ENCODE results near the gene HEXIM1. TPM values are rescaled to one million over a fixed set of nuclear protein-coding genes. Genes with fewer than 3 reads are reported as not detected.

Gene HEXIM1
- total and polyA plus RNA-seq, 2 experiments from 2014 or later: 9.2 to 10.9 TPM

DNA sequence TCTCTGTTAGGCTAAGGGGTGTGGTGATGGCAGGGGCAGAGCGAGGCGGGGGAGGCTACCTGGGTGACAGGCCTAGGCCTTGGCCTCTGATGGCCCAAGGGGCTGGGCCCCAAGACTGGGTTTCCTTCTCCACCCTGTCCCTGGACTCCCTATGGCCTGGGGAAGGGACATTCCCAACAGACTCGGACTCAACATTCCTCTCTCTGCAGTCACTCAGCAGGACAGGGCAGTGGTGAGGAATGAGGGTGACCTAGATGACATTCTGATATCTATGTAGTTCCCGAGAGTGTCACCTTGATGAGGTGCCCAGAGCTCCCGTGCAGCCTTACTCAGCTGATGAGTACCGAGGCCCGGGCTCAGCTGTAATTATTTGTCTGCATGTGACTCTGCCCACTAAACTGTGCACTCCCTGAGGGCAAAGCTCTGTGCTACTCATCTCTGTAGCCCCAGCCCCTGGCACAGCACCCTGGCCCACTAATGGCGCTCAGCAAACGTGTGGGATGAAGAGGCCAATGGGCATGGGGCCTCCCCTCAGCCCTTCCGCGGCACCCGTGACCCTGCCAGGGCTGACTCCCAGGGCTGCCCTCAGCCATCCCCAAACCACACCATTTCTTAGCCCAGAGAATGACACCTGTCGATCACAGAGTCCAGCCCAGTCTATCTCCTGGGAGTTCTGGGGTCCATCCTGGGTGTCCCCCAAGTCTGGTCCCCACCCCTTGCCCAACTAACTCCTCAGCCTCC is 18.2 kb upstream of the HEXIM1 start:
- Histone ChIP-seq H3K27ac (ENCODE audit: low read depth) (no peak overlapping the region), H3K9me2 (ENCODE audit: insufficient read depth) (no peaks in the 10 kb centered on the region), H3K27me3 (ENCODE audit: insufficient read depth) (no peaks in the 10 kb centered on the region), H4K20me1 (replicated peaks; ENCODE audit: insufficient read depth) (no peaks in the 10 kb centered on the region; the same call in 1 of the 2 replicates), H3K4me2 (no peak overlapping the region), H3K4me1 (ENCODE audit: insufficient read depth) (no peaks in the 10 kb centered on the region), H3K36me3 (ENCODE audit: insufficient read depth) (no peaks in the 10 kb centered on the region), H3K4me3 (no peak overlapping the region), H3F3A (replicated peaks; ENCODE audit: low read depth) (peaks cover 8% of the 10 kb centered on the region; the same call in 1 of the 2 replicates), H2AFZ (no peak overlapping the region), H3K79me2 (replicated peaks; ENCODE audit: insufficient read depth) (no peaks in the 10 kb centered on the region)
- peaks cover 27% of the 10 kb centered on the region for H3K27me3 Mint-ChIP-seq (ENCODE audit: insufficient read depth, low read depth, poor library complexity)
- H3K27ac Mint-ChIP-seq: no peak overlapping the region
- no peak overlapping the region for H3K4me3 Mint-ChIP-seq
- ATAC-seq (no peak), DNase-seq (ENCODE audit: low spot score) (no peak)
- TF ChIP-seq, protein P1, sequence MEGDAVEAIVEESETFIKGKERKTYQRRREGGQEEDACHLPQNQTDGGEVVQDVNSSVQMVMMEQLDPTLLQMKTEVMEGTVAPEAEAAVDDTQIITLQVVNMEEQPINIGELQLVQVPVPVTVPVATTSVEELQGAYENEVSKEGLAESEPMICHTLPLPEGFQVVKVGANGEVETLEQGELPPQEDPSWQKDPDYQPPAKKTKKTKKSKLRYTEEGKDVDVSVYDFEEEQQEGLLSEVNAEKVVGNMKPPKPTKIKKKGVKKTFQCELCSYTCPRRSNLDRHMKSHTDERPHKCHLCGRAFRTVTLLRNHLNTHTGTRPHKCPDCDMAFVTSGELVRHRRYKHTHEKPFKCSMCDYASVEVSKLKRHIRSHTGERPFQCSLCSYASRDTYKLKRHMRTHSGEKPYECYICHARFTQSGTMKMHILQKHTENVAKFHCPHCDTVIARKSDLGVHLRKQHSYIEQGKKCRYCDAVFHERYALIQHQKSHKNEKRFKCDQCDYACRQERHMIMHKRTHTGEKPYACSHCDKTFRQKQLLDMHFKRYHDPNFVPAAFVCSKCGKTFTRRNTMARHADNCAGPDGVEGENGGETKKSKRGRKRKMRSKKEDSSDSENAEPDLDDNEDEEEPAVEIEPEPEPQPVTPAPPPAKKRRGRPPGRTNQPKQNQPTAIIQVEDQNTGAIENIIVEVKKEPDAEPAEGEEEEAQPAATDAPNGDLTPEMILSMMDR (conservative IDR thresholded peaks at IDR 0.05; ENCODE audit: low read depth in 2 of 2): no peak
- TF ChIP-seq POLR2AphosphoS5 (IDR thresholded peaks at IDR 0.05; ENCODE audit: low read depth): no peak
- TF ChIP-seq, protein P2, sequence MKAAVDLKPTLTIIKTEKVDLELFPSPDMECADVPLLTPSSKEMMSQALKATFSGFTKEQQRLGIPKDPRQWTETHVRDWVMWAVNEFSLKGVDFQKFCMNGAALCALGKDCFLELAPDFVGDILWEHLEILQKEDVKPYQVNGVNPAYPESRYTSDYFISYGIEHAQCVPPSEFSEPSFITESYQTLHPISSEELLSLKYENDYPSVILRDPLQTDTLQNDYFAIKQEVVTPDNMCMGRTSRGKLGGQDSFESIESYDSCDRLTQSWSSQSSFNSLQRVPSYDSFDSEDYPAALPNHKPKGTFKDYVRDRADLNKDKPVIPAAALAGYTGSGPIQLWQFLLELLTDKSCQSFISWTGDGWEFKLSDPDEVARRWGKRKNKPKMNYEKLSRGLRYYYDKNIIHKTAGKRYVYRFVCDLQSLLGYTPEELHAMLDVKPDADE (IDR thresholded peaks at IDR 0.05): no peak
- TF ChIP-seq EZH2 (IDR thresholded peaks at IDR 0.05; ENCODE audit: low read depth, unreplicated experiment): no peak
- TF ChIP-seq NANOG (IDR thresholded peaks at IDR 0.05; ENCODE audit: borderline replicate concordance): no peak
- no peak for TF ChIP-seq EZH2phosphoT487 (IDR thresholded peaks at IDR 0.05; ENCODE audit: unreplicated experiment)
- TF ChIP-seq, protein P3, sequence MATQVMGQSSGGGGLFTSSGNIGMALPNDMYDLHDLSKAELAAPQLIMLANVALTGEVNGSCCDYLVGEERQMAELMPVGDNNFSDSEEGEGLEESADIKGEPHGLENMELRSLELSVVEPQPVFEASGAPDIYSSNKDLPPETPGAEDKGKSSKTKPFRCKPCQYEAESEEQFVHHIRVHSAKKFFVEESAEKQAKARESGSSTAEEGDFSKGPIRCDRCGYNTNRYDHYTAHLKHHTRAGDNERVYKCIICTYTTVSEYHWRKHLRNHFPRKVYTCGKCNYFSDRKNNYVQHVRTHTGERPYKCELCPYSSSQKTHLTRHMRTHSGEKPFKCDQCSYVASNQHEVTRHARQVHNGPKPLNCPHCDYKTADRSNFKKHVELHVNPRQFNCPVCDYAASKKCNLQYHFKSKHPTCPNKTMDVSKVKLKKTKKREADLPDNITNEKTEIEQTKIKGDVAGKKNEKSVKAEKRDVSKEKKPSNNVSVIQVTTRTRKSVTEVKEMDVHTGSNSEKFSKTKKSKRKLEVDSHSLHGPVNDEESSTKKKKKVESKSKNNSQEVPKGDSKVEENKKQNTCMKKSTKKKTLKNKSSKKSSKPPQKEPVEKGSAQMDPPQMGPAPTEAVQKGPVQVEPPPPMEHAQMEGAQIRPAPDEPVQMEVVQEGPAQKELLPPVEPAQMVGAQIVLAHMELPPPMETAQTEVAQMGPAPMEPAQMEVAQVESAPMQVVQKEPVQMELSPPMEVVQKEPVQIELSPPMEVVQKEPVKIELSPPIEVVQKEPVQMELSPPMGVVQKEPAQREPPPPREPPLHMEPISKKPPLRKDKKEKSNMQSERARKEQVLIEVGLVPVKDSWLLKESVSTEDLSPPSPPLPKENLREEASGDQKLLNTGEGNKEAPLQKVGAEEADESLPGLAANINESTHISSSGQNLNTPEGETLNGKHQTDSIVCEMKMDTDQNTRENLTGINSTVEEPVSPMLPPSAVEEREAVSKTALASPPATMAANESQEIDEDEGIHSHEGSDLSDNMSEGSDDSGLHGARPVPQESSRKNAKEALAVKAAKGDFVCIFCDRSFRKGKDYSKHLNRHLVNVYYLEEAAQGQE (IDR thresholded peaks at IDR 0.05; ENCODE audit: unreplicated experiment): no peak
- TF ChIP-seq STAT1 (IDR thresholded peaks at IDR 0.05; ENCODE audit: unreplicated experiment): no peak
- TF ChIP-seq, protein P4, sequence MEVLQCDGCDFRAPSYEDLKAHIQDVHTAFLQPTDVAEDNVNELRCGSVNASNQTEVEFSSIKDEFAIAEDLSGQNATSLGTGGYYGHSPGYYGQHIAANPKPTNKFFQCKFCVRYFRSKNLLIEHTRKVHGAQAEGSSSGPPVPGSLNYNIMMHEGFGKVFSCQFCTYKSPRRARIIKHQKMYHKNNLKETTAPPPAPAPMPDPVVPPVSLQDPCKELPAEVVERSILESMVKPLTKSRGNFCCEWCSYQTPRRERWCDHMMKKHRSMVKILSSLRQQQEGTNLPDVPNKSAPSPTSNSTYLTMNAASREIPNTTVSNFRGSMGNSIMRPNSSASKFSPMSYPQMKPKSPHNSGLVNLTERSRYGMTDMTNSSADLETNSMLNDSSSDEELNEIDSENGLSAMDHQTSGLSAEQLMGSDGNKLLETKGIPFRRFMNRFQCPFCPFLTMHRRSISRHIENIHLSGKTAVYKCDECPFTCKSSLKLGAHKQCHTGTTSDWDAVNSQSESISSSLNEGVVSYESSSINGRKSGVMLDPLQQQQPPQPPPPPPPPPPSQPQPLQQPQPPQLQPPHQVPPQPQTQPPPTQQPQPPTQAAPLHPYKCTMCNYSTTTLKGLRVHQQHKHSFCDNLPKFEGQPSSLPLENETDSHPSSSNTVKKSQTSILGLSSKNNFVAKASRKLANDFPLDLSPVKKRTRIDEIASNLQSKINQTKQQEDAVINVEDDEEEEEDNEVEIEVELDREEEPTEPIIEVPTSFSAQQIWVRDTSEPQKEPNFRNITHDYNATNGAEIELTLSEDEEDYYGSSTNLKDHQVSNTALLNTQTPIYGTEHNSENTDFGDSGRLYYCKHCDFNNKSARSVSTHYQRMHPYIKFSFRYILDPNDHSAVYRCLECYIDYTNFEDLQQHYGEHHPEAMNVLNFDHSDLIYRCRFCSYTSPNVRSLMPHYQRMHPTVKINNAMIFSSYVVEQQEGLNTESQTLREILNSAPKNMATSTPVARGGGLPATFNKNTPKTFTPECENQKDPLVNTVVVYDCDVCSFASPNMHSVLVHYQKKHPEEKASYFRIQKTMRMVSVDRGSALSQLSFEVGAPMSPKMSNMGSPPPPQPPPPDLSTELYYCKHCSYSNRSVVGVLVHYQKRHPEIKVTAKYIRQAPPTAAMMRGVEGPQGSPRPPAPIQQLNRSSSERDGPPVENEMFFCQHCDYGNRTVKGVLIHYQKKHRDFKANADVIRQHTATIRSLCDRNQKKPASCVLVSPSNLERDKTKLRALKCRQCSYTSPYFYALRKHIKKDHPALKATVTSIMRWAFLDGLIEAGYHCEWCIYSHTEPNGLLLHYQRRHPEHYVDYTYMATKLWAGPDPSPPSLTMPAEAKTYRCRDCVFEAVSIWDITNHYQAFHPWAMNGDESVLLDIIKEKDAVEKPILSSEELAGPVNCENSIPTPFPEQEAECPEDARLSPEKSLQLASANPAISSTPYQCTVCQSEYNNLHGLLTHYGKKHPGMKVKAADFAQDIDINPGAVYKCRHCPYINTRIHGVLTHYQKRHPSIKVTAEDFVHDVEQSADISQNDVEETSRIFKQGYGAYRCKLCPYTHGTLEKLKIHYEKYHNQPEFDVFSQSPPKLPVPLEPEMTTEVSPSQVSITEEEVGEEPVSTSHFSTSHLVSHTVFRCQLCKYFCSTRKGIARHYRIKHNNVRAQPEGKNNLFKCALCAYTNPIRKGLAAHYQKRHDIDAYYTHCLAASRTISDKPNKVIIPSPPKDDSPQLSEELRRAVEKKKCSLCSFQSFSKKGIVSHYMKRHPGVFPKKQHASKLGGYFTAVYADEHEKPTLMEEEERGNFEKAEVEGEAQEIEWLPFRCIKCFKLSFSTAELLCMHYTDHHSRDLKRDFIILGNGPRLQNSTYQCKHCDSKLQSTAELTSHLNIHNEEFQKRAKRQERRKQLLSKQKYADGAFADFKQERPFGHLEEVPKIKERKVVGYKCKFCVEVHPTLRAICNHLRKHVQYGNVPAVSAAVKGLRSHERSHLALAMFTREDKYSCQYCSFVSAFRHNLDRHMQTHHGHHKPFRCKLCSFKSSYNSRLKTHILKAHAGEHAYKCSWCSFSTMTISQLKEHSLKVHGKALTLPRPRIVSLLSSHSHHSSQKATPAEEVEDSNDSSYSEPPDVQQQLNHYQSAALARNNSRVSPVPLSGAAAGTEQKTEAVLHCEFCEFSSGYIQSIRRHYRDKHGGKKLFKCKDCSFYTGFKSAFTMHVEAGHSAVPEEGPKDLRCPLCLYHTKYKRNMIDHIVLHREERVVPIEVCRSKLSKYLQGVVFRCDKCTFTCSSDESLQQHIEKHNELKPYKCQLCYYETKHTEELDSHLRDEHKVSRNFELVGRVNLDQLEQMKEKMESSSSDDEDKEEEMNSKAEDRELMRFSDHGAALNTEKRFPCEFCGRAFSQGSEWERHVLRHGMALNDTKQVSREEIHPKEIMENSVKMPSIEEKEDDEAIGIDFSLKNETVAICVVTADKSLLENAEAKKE (CRISPR knock-in tag; IDR thresholded peaks at IDR 0.05): no peak
- TF ChIP-seq CREB1 (CRISPR knock-in tag; IDR thresholded peaks at IDR 0.05; ENCODE audit: low read depth): no peak
- TF ChIP-seq ZNF331 (CRISPR knock-in tag; IDR thresholded peaks at IDR 0.05; ENCODE audit: low read depth): no peak
- no peak for TF ChIP-seq JUNB (IDR thresholded peaks at IDR 0.05; ENCODE audit: unreplicated experiment)
- TF ChIP-seq ZNF114 (CRISPR knock-in tag; IDR thresholded peaks at IDR 0.05): no peak
- H3K4me1 Mint-ChIP-seq: peaks cover 11% of the 10 kb centered on the region
- H3K9me3 Mint-ChIP-seq: no peaks in the 10 kb centered on the region
- H3K36me3 Mint-ChIP-seq (ENCODE audit: low read depth): peaks cover 3% of the 10 kb centered on the region; the same call in 1 of the 3 replicates
